K562 (cell line): ENCODE measurements around the gene LRRC74B. TPM values are rescaled to one million over a fixed set of nuclear protein-coding genes. Genes with fewer than 3 reads are reported as not detected.

Source experiments
- CHD7 ChIP-seq: fragments of 200-600 bp; sonication (generic); IDR thresholded peaks from one replicate; pipeline ENCODE4 v1.6.1; 2012; ENCODE audit warnings: mild to moderate bottlenecking, low read depth, low read length, inconsistent platforms
- CTCFL ChIP-seq: IDR thresholded peaks from 2 replicates; pipeline ENCODE4 v1.6.1; 2011; ENCODE audit warnings: borderline replicate concordance, low read depth, mild to moderate bottlenecking, moderate library complexity, low read length; ENCODE audit not compliant: insufficient read depth, poor library complexity, severe bottlenecking
- DPF2 ChIP-seq: fragments of 450-650 bp; IDR thresholded peaks from 2 replicates; pipeline ENCODE4 v1.6.1; 2016
- GTF2B ChIP-seq: IDR thresholded peaks from 2 replicates; pipeline ENCODE4 v1.6.1; 2011; ENCODE audit not compliant: insufficient read length; ENCODE audit errors: extremely low read depth
- HMGN3 ChIP-seq: IDR thresholded peaks from 2 replicates; pipeline ENCODE4 v1.6.1; 2011; ENCODE audit warnings: borderline replicate concordance, low read depth, mild to moderate bottlenecking, mixed read lengths, low read length; ENCODE audit not compliant: insufficient read length; ENCODE audit errors: extremely low read depth
- NFATC3 ChIP-seq: fragments of 450-650 bp; IDR thresholded peaks from 2 replicates; pipeline ENCODE4 v1.6.1; 2017; ENCODE audit warnings: mild to moderate bottlenecking
- PHF21A ChIP-seq: fragments of 450-650 bp; IDR thresholded peaks from 2 replicates; pipeline ENCODE4 v1.6.1; 2017; ENCODE audit warnings: low read depth, borderline replicate concordance
- ZKSCAN1 ChIP-seq: fragments of 150-350 bp; IDR thresholded peaks from 2 replicates; pipeline ENCODE4 v1.6.1; 2016; ENCODE audit warnings: low read depth, low read length
- ZMIZ1 ChIP-seq, 2 experiments: fragments of 150-350 bp in 1 of 2; IDR thresholded peaks; 2 replicates each; pipeline ENCODE4 v1.6.1; 2012 to 2016; ENCODE audit warnings: low read depth in 2 of 2, low read length in 2 of 2, mild to moderate bottlenecking in 1 of 2, moderate library complexity in 1 of 2
- polyA plus RNA-seq, 8 experiments: library from polyadenylated mRNA; depleted of rRNA in 4 of 8; stranded (reverse) in 5 of 8; unstranded in 3 of 8; fragments of >200 nt; fragmentation: Nextera tagmentation in 2 of 8; fragmentation: Illumina TruSeq in 1 of 8; extraction: Ambion mirVana in 2 of 8; extraction: Trizol in 1 of 8; gene quantifications; 2 replicates each; pipeline versions ENCODE4 v1.2.1 to v1.2.3, GENCODE V29; 2011 to 2014; ENCODE audit warnings: inconsistent platforms in 1 of 8, missing spikeins in 1 of 8
- total RNA-seq, 7 experiments: library from RNA; depleted of rRNA in 6 of 7; stranded (reverse); fragments of >200 nt in 6 of 7; fragmentation: Illumina TruSeq in 2 of 7; extraction: Trizol in 2 of 7; gene quantifications; 2 replicates each; pipeline versions ENCODE4 v1.2.1 to v1.2.3, GENCODE V29; 2011 to 2021; ENCODE audit warnings: low replicate concordance in 1 of 7

Gene LRRC74B
- total and polyA plus RNA-seq, 9 of the 15 experiments (the other 6 are each of a cell fraction or from before 2014, with no cell fraction given), result not detected

- TF ChIP-seq HMGN3 (no peak), DPF2 (no peak), NFATC3 (no peak), CHD7 (no peak), PHF21A (no peak), CTCFL (no peak), GTF2B (no peak), ZMIZ1 (IDR thresholded peaks at IDR 0.05; ENCODE audit: low read depth in 2 of 2, low read length in 2 of 2) (0 out of 4 replicates have a peak, but pooled peaks of 1 of the 2 experiments have one; percentile 5), ZKSCAN1 (no peak; the same call in 1 of the 2 replicates)
These were observed 31.5 kb upstream of the LRRC74B start (continued) for GRCh38 chr22:21014202-21014725.
